Stimulated activated CD8-positive, alpha-beta memory T cell treated with anti-CD3 and anti-CD28 coated beads, Interleukin-15, amount 100 ng/mL, for 24 hours (primary cell): ENCODE data around the gene CYP4F2.
"Not testable (repeated sequence)": the region's sequence is repeated elsewhere in the genome, so short reads cannot be mapped to it uniquely, and the experiment has no call there.

Experiments
- DNase-seq: peaks from one replicate; pipeline ENCODE4 v3.0.0-alpha.2; 2020; ENCODE audit warnings: low read depth

The CYP4F2 gene

GRCh38 chr19:15899561-15899960 lies 1.7 kb upstream of the CYP4F2 start:
- DNase-seq, result not testable (repeated sequence)

GRCh38 chr19:15897026-15897737 lies 692 bp downstream of the CYP4F2 start:
- no peak for DNase-seq

GRCh38 chr19:15895876-15896430 lies 1.9 kb downstream of the CYP4F2 start:
- no peak for DNase-seq

DNA sequence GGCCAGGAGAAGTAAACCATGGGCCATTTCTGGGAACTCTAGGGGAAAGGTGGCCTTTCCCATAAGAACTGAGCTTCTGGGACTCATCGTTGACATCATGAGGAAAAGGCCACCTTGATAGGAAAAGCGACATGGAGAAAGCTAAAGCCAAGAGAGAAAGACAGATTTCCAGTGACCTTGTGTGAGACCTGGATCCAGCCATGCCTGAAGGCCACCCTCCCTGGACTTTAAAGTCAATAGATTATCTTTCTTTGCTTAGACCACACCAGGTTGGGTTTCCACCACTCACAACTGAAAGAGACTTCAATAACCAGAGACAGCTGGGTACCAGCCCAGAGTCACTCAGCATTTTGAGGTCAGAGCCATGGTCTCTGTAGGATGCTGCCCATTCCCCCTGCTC lies 3.5 kb downstream of the CYP4F2 start:
- no peak for DNase-seq

- no peak for DNase-seq
Measured at GRCh38 chr19:15893477-15893876, 4.4 kb downstream of the CYP4F2 start.

DNA sequence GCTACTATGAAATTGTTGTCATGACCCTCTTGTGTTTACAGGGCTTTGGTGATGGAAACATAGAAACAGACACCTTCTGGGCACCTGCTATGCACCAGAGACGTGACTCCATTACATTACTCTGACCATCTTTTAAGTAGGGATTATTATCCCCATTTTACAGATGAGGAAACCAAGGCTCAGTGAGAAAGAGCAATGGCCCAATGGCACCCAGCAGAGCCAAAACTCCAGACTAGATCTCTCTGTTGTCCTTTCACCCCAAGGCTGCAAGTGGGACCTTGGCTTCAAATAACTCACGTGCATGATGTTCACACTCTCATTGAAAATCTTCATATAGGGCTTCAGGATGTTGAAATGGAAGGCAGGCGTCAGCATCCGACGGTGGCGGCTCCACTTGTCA lies 5.9 kb downstream of the CYP4F2 start:
- no peak for DNase-seq

GRCh38 chr19:15891434-15891833 lies 6.4 kb downstream of the CYP4F2 start:
- no peak for DNase-seq

- not testable (repeated sequence) for DNase-seq
Measured at GRCh38 chr19:15889339-15889738, 8.5 kb downstream of the CYP4F2 start.

- DNase-seq, result no peak
Measured at GRCh38 chr19:15885919-15886318, 12.0 kb downstream of the CYP4F2 start.

- DNase-seq, result no peak
Measured at GRCh38 chr19:15885167-15885566, 12.7 kb downstream of the CYP4F2 start.

DNA sequence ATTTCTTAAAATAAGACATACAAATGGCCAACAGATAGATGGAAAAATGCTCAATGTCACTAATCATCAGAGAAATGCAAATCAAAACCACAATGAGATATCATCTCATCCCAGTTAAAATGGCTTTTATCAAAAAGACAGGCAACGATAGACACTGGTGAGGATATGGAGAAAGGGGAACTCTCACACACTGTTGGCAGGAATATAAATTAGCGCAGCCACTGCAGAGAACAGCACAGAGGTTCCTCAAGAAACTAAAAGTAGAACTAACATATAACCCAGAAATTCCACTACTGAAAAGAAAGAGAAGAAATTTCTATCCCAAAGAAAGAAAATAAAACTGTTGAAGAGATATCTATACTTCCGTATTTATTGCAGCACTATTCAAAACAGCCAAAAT lies 14.5 kb downstream of the CYP4F2 start:
- DNase-seq, result not testable (repeated sequence)

- DNase-seq, result no peak
Measured at GRCh38 chr19:15874821-15875474, 22.9 kb downstream of the CYP4F2 start.

DNA sequence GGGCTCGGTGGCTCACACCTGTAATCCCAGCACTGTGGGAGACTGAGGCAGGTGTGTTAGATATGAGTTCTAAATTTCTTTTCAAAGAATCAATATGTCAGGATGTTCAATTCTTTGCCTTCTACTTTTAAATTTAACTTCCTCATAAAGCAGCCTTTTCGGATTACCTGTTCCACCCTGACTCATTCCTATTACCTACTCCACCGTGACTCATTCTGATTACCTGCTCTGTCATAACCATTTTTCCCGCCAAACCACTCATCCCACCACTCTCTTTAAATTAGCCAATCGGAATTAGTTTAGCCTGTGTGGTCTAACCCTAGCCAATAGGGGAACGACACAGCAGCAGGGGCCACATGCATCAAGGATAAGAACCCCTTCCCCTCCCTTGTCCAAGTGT lies 24.1 kb downstream of the CYP4F2 start:
- not testable (repeated sequence) for DNase-seq

GRCh38 chr19:15871570-15871969 lies 26.3 kb downstream of the CYP4F2 start:
- no peak for DNase-seq

DNA sequence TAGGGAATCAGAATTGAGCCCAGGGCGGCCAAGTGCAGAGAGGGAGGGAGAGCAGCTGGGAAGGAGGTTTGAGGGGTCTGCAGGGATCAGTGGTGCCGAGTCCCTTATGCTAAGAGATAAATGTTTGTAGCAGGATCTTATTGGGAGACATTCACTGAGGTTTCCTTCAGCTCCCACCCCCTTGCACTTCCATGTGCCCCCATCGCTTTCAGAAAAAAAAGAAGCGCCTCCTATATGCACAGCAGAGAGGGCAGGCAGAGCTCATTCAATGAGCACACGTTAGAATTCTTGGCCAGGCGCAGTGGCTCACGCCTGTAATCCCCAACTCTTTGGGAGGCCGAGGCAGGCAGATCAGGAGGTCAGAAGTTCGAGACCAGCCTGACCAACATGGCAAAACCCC lies 28.0 kb downstream of the CYP4F2 start:
- no peak for DNase-seq

DNA sequence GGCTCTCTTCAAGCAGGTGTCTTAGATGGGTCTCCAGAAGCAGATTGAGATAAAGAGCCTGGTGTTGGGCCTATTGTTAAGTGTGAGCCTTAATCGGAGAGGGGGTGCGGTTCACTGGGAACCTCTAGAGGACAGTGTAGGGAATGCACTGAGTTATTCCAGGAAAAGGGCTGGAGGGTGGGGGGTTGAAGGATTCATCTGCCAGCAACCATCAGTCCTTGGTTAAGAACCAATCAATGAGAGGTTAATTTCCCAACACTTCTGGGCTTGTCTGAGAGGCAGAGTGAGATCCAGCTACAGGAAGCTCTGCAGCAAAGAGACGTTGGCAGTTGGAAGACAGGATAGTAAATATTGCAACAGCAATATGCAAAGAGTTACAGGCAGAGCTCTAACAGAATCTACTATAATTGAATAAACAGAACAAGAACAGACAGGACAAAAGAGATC lies 28.7 kb downstream of the CYP4F2 start:
- no peak for DNase-seq

DNA sequence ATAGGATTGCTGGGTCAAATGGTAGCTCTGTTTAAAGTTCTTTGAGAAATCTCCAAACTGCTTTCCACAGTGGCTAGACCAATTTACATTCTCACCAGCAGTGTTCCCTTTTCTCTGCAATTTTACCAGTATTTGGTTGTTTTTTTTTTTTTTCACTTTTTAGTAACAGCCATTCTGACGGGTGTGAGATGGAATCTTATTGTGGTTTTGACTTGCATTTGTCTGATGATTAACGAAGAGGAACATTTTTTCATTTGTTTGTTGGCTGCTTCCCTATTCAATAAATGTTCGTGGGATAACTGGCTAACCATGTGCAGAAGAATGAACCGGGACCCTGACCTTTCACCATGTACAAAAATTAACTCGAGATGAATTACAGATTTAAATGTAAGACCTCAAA lies 31.2 kb downstream of the CYP4F2 start:
- no peak for DNase-seq

GRCh38 chr19:15864824-15865223 lies 33.0 kb downstream of the CYP4F2 start:
- DNase-seq, result no peak

DNA sequence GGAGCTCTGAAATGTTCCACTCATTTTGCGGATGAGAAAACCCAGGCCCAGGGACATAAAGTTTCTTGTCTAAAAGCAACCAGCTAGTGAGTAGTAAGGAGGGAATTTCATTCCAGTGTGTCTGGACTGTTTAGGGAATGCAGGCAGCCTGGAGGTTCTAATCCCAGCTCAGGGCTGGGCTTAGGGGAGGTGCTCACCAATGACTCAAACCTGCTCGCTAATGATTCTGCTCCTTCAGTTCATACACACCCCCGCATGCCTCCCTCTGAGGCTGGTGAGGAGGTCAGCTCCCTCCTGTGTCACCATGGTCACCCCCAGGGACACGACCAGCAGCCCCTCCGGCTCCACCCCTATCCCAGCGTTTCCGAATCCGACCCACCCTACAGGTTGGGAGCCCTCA lies 34.6 kb downstream of the CYP4F2 start:
- no peak for DNase-seq

DNA sequence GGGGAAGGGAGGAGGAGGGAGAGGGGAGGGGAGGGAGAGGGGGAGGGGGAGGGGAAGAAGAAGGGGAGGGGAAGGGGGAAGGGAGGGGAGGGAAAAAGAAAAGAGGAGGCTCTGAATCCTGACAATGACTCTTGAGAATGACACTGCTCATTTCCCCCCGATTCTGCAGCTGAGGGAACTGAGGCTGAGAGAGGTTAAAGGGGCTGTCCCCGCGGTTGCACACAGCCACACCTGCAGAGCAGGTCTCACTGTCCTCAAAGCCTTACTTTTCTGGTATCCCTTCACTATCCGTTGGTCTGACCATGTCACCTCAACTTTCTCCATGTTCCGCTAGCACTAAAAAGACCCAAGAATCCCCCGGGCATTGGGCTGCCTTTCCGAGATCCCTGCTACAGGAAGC lies 35.4 kb downstream of the CYP4F2 start:
- DNase-seq, result no peak

DNA sequence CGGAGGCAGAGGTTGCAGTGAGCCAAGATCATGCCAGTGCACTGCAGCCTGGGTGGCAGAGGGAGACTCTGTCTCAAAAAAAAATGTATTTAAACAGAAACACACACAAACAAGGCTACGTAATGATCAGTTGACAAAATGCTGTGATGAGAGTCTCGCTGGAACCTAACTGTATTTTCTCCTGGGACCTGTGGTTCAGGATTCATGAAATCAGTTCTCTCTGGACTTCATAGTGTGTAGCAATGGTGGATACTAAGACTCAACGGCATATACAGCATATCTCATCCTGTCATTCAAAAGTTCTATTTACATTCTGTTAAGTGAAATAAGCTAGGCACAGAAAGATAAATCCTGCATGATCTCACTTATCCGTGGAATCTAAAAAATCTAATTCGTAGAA lies 37.4 kb downstream of the CYP4F2 start:
- no peak for DNase-seq

DNA sequence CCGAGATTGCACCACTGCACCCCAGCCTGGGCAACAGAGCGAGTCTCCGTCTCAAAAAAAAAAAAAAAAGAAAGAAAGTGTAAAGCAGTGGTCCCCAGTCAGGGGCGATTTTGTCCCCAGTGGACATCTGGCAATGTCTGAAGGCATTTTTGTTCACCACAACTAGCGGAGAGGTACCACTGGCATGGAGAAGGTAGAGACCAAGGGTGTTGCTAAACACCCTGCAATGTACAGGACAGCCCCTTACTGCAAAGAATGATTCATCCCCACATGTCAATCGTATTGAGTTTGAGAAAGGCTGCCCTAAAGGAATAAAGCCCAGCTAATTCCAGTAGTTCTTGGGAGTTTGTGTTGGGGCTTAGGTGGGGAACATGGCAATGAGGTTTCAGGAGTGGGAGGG lies 38.7 kb downstream of the CYP4F2 start:
- DNase-seq, result no peak

DNA sequence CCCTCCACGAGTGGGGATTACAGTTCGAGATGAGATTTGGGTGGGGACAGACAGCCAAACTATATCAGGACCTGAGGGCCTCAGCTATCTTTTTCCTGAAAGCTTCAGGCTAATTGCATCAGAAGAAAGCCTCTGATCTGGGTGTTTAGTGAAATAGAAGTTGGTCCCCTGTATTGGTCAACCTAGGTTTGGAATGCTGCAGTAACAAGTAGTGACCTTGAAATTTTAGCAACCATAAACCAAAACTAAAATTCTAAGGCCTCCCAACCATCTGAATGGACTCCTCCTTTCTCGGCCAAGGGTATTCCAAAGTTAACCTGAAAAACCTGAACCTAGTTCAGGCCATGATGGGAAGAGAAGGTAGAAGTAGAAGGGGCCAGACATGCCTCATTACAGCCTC lies 47.5 kb downstream of the CYP4F2 start:
- no peak for DNase-seq

DNA sequence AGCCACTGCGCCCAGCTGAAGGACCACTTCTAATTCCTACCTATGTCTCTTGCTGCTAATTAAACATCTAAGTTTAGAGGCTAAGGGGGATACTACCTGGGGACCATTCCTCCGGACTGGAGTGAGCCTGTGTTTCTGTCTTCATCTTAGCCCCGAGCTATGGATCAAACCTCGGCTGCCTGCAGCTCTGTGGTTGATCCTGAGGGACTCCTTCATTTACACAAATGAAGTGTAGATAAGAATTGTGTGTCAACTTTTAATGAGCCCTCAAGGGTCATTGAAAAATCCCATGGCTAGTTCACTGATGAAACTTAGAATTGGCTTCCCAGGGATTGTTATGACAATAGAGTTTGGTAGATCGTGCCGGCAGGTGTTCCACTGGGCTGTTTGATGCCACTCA lies 51.0 kb downstream of the CYP4F2 start:
- DNase-seq, result no peak
